ENCODE measurements around the gene ACAP3. TPM values are rescaled to one million over a fixed set of nuclear protein-coding genes. Genes with fewer than 3 reads are reported as not detected.
"Not testable (repeated sequence)": the region's sequence is repeated elsewhere in the genome, so short reads cannot be mapped to it uniquely, and the experiment has no call there.

ACAP3 gene
- total RNA-seq, 1 experiment from 2014 or later, result 10.6 TPM

DNA sequence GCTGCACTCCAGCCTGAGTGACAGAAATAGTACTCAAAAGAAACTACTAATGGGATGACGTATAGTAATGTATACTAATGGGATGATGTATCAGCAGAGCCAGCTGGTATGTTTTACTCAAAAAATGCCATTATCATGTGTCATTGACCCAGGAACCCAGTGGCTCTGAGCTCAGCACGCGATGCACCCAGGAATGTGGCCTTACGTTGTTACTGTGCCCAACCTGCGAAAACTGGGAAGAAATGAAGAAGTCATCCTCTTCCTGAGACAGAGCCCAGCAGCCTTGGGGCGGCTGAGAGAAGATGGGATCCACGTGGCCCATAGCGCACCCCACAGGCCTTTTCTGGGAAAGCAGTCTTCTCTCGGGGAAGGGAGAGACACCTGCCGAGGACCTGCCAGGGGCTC is 42.9 kb downstream of the ACAP3 start:
- DNase-seq (ENCODE audit: low spot score), result peak; percentile 98

DNA sequence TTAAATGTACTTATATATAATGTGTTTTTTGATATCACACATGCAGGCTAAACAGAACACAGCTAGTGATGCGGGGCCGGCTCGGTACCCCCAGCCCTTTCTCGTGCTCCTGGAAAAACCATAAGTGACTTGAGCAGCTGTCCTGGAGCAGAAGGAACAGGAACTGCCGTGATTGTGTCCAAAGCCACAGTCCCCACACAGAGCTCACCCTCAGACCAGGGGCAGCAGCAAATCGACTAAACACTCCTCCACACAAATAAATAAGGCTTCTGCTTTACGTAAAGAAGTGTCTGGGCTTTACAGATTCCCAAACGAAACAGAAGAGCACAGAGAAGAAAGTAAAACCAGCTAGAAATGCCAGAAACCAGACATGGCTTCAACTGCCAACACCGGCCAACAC is 43.7 kb downstream of the ACAP3 start:
- DNase-seq (ENCODE audit: low spot score), result no peak

DNA sequence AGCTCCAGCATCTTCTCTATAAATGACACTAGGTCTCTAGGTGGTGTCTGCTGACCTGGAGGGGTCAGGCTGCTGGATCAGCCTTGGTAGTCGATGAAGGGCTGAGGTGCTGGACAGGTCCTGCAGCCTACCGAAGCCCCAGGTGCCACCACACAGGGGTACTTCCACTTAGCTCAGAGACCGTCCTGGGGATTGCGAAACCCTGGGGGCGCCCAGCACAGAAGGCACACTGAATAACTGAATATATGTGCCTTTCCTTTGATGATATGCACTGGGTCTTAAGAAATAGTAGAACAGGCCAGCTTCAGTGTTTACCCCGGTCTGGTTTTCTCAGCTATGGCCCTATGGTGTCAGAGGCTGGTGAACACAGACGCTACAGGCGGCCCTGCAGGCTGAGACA is 45.0 kb downstream of the ACAP3 start:
- DNase-seq (ENCODE audit: low spot score), result no peak

DNA sequence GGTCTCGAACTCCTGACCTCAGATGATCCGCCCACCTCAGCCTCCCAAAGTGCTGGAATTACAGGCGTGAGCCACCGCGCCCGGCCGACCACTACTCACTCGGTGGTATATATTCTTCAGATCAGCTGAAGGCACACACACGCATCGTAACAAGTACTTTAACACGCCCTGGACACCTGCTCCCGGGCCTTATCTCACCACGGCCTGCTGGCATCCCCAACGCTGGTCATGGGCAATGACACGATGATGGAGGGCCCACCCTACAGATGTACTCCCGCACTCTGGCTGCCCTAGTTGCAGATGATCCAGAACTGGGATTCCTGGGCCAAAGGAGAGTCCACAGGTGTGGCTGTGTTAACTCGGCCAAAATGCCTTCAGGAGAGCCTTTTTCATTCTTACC is 45.7 kb downstream of the ACAP3 start:
- DNase-seq (ENCODE audit: low spot score), result no peak

DNA sequence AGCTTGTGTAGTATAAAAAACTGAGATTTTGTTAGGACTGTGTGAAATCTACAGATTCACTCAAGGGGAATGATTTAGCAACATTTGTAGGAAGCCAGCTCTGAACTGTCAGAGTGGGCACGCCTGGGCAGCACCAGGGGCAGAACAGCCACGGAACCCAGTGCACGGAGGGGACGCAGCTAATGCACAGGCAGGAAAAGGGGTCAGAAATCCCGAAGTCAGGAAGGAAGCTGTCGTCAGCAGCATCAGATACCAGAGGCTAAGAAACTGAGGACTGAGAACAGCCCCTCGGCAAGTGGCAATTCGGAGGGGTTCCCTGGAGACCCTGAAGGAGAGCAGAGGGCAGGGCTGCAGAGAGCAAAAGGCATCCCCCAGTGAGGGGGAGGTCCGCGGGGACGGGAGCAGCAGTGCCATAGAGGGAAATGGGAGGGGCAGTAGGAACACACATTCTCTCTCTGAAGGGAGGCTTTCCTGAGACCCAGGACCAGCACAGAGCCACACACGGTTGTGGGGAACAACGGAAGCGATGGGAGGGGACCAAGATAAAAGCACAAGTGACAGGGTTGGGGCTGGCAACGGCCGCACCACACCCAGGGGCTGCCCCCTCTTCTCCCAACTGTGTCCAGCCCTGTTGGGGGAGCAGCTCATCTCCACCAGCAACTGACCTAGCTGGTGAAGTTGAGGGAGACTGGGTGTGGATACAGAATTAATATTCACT is 46.7 kb downstream of the ACAP3 start:
- DNase-seq (ENCODE audit: low spot score), result no peak

DNA sequence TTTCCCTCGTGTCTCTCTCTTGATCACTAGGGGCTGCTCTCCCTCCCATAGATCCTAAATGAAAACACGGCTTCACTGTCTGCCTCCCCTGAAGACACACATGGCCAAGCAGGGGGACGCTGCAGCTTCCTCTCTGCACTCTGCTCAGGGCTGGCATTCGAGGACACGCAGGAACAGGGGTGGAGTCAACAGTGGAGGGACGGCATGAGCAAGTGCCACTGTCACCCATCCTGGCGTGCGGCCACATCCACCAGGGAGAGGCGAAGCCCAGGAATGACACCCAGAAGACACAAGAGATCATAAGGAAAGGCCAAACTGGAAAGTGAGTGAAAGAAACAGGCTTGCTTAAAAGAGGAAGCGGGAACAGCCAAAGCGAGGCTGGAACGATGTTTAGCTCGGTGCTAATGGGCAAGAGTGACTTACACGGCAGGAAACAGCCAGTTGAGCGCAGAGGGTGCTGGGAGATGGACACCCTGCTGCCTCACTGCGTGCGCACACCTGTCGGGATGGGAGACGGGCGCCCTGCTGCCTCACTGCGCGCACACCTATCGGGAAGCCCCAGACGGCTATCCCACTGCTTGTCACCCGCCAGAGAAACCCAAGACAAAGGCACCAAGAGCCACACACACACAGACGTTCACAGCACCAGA is 47.7 kb downstream of the ACAP3 start:
- DNase-seq (ENCODE audit: low spot score), result no peak

DNA sequence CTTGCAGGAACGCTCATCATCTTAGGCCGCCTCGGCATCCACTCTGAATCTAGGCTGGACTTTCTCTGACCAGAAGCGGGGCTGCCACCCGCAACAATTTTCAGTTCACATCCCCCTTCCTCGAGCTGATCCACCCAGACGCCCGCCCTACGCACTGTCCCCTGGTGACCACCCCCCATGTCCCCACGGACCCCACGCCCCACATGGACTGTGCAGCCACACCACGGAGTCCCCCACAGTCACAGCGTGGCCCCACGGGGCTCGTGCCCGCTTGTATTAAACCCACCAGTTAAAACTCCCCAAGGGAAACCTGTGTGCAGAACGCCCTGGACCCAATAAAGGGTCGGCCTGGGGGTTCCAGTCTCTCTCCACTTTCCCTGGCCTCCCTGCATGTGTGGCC is 48.2 kb downstream of the ACAP3 start:
- DNase-seq (ENCODE audit: low spot score), result no peak

DNA sequence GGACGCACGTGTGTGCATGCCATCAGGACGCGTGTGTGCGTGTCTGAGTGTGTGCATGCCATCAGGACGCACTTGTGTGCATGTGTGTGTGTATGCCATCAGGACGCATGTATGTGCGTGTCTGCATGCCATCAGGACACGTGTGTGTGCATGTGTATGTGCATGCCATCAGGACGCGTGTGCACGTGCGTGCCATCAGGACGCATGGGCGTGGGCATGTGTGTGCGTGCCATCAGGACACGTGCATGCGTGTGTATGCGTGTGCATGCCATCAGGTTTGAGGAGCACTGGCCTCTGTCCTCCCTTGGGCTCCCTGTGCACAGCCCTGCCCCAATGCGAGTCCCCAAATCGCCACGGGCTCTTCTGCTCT is 48.6 kb downstream of the ACAP3 start:
- no peak for DNase-seq (ENCODE audit: low spot score)

DNA sequence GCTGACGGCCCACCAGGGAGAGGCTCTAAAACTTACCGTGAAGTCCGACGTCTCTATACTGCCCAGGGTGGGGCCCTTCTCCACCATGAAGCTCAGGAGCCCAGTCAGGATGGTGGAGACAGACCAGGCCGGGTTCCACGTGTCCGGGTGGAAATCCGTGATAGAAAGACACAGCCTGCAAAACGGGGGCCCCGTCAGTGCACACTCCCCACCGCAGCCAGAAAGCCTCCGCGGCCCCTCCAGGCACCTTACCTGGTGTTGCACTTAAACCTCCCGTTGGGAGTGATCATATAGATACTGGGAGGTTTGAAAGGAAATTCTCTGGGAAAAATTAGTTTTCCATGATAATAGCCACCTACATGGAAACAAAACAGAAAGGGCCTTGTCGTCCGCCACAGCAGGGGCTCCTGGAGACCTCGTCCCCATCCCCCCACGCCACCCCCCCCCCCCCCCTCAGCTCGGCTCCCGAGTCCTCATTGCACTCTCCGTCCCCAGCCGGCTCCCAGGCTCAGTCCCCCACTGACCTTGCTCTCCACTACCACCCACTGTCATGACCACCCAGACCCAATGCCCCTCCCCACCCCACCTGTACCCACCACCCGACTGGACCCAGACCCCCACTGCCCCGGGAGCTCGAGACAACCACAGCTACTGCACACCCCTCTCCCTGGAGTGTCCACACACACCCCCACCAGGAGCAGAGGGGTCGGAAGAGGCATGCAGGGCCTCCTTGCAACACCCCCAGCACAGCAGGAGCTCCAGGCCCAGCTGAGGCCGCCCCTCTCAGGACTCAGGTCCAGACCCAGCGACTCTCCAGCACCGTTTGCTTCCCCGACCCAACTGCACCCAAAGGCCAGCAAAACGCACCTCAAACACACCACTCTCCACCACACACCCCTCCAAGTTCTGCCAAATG is 50.5 kb downstream of the ACAP3 start:
- DNase-seq (ENCODE audit: low spot score), result no peak

DNA sequence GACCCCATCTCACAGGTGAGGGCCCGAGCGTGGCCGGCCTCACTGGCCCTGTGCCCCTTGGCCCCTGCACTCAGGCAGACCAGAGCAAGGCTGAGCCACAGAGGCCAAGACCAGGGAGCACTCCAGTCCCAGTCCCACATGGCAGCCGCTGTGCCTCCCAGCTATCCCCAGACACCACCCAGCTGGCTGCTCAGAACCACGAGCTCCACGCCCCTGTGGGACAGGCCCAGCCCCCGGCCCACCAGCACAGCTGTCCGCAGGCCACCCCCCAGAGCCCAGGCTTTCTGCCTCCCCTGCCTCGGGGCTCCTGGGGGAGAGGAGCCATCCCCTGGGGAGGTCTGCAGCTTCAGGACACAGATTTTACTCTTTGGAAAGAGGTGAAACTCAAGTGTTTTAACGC is 52.1 kb downstream of the ACAP3 start:
- no peak for DNase-seq (ENCODE audit: low spot score)

DNA sequence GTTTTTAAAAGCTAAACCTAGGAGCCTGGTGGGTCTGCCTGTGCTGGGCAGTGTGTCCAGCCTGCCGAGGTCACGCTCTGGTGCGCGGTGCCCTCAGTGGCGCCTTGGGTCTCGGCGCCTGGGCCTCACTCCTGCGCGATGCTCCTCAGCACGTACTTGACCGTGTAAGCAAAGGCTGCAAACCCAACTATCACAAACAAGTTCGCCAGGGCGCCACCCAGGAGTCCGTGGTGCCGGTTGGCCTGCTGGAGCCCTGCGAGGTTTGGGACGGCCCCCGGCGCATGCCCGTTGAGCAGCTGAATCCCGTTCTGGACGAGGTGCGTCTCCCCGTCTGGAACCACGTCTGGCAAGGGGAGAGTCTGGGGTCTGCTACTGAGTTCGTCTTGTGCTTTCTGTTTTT is 52.7 kb downstream of the ACAP3 start:
- DNase-seq (ENCODE audit: low spot score), result no peak

DNA sequence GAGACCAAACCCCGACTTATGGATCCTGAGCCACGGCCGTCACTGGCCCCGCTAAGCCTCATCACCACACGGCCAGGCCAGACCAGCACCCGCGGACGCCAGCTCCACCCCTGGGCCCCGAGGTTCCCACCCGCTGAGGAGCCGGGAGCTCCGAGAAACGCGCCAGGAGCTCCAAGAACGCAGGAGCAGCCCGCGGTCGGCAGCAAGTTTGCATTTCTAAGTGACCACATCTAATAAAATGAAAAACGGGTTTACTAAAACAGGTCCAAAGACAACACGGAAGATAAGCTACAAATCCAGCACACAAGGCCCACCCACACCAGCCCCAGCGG is 53.1 kb downstream of the ACAP3 start:
- no peak for DNase-seq (ENCODE audit: low spot score)

DNA sequence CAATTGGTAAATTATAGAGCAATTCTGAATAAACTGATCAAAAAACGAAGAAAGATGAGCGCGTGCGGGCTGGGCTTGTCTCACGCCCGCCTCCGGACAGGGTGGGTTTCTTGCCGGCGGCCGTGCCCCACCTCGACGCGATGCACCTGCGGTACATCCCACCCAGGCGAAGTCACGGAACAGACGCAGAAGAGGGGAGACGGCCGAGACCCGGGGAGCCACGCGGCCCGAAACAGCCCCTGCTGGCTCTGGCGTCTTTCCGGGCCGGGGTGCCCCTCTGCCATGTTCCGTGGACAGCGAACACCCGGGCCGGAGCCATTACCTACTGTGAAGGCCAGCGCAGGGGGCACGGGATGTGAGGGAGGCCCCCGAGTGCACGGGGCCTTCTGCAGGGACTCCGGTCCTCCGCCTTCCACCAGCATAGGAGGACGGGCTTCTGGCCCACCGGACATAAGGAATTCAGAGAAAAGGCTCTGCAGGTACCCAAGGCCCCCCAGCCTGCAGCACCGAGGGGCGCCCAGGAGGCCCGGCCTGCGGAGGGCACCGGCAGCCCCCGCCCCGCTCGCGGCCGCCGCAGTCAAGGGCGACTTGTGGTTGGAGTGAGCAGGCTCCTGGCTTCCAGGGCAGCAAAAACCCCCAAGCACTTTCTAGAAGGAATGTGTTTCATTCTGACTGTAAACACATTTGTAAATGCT is 53.6 kb downstream of the ACAP3 start:
- no peak for DNase-seq (ENCODE audit: low spot score)

DNA sequence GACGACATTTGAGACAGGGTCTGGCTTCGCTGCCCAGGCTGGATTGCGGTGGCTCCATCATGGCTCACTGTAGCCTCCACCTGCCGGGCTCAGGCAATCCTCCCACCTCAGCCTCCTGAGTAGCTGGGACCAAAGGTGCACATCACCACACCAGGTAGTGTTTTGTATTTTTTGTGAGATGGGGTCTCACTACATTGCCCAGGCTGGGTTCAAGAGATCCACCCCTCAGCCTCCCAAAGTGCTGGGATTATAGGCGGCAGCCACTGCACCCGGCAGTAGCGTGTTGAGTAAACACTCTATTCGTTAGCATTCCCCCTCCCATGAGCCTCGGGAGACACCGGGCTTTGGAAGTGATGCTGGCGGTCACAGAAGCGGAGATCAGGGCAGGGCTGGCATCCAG is 54.4 kb downstream of the ACAP3 start:
- no peak for DNase-seq (ENCODE audit: low spot score)

DNA sequence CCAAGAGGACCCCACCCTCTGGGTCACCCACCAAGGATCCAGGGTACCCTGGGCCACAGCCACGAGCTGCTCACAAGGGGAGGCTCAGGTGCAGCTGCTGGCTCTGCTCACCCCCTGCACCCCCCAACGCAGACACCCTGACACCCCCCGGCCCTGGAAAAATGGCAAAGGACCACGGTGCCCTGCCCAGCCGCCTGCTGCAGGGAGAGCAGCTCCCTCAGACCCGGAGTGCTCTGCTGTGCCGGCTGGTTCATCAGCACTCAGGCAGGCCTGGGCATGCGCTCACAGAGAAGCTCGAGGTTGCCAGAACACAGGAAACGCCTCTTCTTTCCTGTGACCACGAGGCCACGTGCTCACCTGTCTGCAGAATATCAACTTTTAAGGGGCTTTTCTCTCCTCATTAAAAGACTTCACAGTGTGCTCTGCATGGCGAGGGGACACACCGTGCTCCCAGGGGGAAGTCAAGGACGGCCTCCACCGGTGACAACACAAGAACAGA is 56.9 kb downstream of the ACAP3 start:
- DNase-seq (ENCODE audit: low spot score), result no peak

DNA sequence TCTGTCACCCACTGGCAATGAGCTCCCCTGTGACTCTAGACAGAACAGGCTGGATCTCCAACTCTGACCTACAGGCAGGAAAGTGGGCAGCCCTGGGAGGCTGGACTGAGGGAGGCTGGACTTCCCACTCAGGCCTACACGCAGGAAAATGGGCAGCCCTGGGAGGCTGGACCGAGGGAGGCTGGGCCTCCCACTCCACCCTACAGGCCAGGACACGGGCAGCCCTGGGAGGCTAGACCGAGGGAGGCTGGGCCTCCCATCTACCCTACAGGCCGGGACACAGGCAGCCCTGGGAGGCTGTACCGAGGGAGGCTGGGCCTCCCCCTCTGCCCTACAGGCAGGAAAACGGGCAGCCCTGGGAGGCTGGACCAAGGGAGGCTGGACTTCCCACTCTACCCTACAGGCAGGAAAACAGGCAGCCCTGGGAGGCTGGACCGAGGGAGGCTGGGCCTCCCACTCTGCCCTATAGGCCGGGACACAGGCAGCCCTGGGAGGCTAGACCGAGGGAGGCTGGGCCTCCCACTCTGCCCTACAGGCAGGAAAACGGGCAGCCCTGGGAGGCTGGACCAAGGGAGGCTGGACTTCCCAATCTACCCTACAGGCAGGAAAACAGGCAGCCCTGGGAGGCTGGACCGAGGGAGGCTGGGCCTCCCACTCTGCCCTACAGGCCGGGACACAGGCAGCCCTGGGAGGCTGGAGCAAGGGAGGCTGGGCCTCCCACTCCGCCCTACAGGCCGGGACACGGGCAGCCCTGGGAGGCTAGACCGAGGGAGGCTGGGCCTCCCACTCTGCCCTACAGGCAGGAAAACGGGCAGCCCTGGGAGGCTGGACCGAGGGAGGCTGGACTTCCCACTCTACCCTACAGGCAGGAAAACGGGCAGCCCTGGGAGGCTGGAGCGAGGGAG is 59.5 kb downstream of the ACAP3 start:
- DNase-seq (ENCODE audit: low spot score), result not testable (repeated sequence)

DNA sequence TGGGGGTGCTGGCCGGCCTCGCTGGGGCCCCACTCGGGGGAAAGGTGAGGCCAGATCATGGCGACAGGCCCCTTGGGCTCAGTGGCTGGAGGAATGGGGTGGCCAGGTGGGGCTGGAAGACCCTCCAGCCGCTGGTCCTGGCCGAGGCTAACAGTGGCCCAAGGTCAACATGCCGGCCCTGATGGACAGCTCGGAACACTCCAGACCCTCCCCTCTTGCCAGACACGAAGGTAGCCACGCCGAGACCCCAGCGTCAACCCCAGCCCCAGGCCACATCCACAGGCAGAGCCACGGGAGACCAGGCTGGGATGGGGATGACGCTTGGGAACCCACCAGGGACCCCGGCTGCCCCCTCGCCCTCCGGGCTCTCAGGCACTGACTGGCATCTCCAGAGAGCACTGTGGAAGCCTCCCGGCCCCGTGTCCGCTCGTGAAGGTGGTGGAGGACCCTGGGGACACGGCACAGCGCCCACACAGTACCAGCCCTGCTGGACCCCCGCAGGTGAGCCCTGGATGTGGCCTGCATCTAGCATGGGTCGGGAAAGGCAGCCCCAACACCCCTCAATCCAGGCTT is 60.3 kb downstream of the ACAP3 start:
- DNase-seq (ENCODE audit: low spot score), result no peak

DNA sequence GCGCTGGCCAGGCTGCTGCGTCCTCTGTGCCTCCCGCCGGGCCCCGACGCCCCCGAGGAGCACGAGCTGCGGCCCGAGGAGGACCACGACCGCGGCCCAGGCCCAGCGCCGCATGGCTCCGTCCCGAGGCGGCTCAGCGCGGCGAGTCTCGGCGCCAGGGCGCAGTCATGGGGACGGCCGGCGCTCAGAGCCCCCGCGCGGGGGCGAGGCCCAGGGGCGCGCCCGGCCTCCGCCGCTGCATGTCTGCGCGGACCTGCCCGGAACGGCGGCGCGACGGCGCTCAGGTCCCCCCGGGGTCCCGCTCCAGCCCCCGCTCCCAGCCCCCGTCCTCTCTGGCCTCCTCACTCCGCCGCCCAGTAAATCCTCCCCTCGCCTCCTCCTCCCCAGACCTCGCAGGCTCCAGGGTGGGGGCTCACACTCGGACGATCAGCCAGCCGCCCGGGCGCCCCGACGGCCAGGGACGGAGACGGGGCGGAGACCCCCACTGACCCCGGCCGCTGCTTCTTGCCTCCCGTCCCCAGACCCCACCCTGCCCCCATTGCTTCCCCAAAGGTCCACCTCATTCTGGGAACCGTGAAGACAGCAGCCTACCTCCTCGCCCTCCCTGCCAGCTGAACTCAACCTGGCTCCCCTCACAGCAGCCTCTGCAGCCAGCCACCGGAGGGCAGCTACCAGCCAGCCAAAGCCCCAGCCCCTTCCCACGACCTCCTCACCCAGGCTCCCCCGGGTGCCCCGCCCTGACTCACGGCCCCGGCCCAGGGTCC is 61.0 kb downstream of the ACAP3 start, which contains the start of gene C1QTNF12:
Gene C1QTNF12, minus strand, starts transcription at position 146 of the 764 bp plus-strand sequence. Its CDS starts 32 bp downstream, at position 114.
- no peak for DNase-seq (ENCODE audit: low spot score)

DNA sequence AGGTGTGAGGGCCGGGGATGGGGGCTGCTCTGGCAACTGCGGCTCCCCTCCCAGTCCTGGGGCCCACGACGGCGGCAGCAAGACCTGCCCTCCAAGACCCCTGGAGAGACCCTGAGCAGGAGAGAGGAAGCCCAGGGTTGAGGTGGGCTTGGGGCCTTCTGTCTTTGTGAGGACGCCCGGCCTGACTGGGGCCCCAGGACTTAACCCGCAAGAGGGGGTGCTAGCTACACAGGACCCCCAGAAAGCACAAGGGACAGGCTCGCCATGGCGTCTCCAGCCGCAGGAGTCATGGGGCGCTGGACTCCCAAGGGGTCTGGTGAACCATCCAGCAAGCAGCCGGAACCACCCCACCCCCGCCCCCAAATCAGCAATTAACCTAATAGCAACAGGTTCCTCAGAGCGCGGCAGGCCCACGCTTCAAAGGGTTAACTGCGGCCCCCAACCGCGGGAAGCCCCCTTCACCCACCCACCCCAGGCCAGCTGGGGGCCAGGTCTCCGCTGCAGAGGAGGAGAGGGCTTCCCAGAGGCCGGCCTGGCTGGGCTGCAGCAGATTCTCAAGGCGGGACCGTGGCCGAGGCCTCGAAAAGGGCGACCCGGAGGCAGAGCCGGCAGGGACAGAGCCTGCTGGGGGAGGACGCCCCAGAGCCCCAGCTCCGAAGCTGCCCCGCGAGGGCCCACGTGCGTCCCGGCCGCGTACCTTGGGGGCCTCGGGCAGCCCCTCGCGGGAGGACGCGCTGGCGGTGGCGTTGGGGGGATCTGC is 61.7 kb downstream of the ACAP3 start:
- DNase-seq (ENCODE audit: low spot score), result no peak

All from H4 (cell line).